T-helper 17 cell (primary cell): ENCODE data around the gene FLNA. TPM values are rescaled to one million over a fixed set of nuclear protein-coding genes. Genes with fewer than 3 reads are reported as not detected.

Source experiments
- ATAC-seq: fragments of 150-1000 bp; cut with Tn5 transposase; 2 replicates; pipeline ENCODE4 v1.10.0; 2021; ENCODE audit warnings: mild to moderate bottlenecking, moderate library complexity
- DNase-seq, 3 donors: peaks; one replicate each; pipeline versions ENCODE4 v3.0.0 to v3.0.0-alpha.2; 2020 to 2021
- H3K9me3 ChIP-seq: one replicate; pipeline ENCODE4 v1.7.0; 2013; ENCODE audit warnings: low read length, mild to moderate bottlenecking; ENCODE audit not compliant: control insufficient read depth, poor library complexity, severe bottlenecking
- H3K27ac Mint-ChIP-seq: one replicate; pipeline ENCODE4 v1.8.0; 2022; ENCODE audit warnings: mild to moderate bottlenecking, moderate library complexity, mixed read lengths
- H3K27me3 Mint-ChIP-seq: one replicate; pipeline ENCODE4 v1.8.0; 2022; ENCODE audit warnings: mixed read lengths
- H3K36me3 Mint-ChIP-seq: one replicate; pipeline ENCODE4 v1.8.0; 2022; ENCODE audit warnings: low read depth, mixed read lengths
- H3K4me1 Mint-ChIP-seq: one replicate; pipeline ENCODE4 v1.8.0; 2022; ENCODE audit warnings: mild to moderate bottlenecking, mixed read lengths
- H3K4me3 Mint-ChIP-seq: one replicate; pipeline ENCODE4 v1.8.0; 2022; ENCODE audit warnings: mild to moderate bottlenecking, moderate library complexity, mixed read lengths
- total RNA-seq, 4 donors: library from RNA in 2 of 4; stranded (reverse) in 2 of 4; gene quantifications; one replicate each; pipeline ENCODE4 v1.2.3 and lab custom pipeline; 2022 to 2026

Gene FLNA
- total RNA-seq = 1,000 to 10,000 TPM; 1,780 to 2,536 TPM
- 3,156 to 3,426 reads per million in 2 donors for total RNA-seq (lab: John Stamatoyannopoulos, UW)

GRCh38 chrX:154374313-154375155 lies at the start of gene FLNA:
Gene FLNA, minus strand, starts transcription at chrX:154374634. Its CDS starts 3,389 bp downstream, at chrX:154371245.
- H3K4me3 Mint-ChIP-seq = peak within 1 kb of the TSS; percentile 70
- ATAC-seq (no peak), DNase-seq (no peak)
- peak within 1 kb of the TSS; percentile 29 for H3K27ac Mint-ChIP-seq
- no peaks in the 10 kb centered on the region for H3K36me3 Mint-ChIP-seq
- no peaks in the 10 kb centered on the region for H3K9me3 ChIP-seq
- H3K27me3 Mint-ChIP-seq = no peaks in the 10 kb centered on the region
- peaks cover 4% of the 10 kb centered on the region for H3K4me1 Mint-ChIP-seq

GRCh38 chrX:154420402-154420756 lies 45.9 kb upstream of the FLNA start:
- Mint-ChIP-seq H3K27ac (no peak overlapping the region), H3K4me3 (no peak overlapping the region), H3K36me3 (no peaks in the 10 kb centered on the region), H3K27me3 (no peaks in the 10 kb centered on the region), H3K4me1 (peaks cover 2% of the 10 kb centered on the region)
- DNase-seq (no peak), ATAC-seq (no peak)
- no peaks in the 10 kb centered on the region for H3K9me3 ChIP-seq

- ATAC-seq = no peak
Observed at GRCh38 chrX:154419688-154420401, 45.4 kb upstream of the FLNA start.

GRCh38 chrX:154419189-154419588 lies 44.8 kb upstream of the FLNA start:
- peaks cover 2% of the 10 kb centered on the region for H3K4me1 Mint-ChIP-seq
- no peak for DNase-seq
- no peak for ATAC-seq
- no peak overlapping the region for H3K4me3 Mint-ChIP-seq
- H3K27me3 Mint-ChIP-seq = no peaks in the 10 kb centered on the region
- no peak overlapping the region for H3K27ac Mint-ChIP-seq
- no peaks in the 10 kb centered on the region for H3K9me3 ChIP-seq
- no peaks in the 10 kb centered on the region for H3K36me3 Mint-ChIP-seq

More at GRCh38 chrX:154419688-154420401, 45.4 kb upstream of the FLNA start:
- H3K4me3 Mint-ChIP-seq = no peak overlapping the region
- no peaks in the 10 kb centered on the region for H3K36me3 Mint-ChIP-seq
- H3K9me3 ChIP-seq = no peaks in the 10 kb centered on the region
- no peak for DNase-seq
- H3K4me1 Mint-ChIP-seq = peaks cover 2% of the 10 kb centered on the region
- no peaks in the 10 kb centered on the region for H3K27me3 Mint-ChIP-seq
- H3K27ac Mint-ChIP-seq = no peak overlapping the region

GRCh38 chrX:154417157-154417556 lies 42.7 kb upstream of the FLNA start:
- H3K27me3 Mint-ChIP-seq = no peaks in the 10 kb centered on the region
- DNase-seq (no peak), ATAC-seq (no peak)
- H3K9me3 ChIP-seq = no peaks in the 10 kb centered on the region
- no peak overlapping the region for H3K4me3 Mint-ChIP-seq
- no peaks in the 10 kb centered on the region for H3K36me3 Mint-ChIP-seq
- H3K27ac Mint-ChIP-seq = peak overlapping the region; percentile 68
- peaks cover 4% of the 10 kb centered on the region for H3K4me1 Mint-ChIP-seq

- no peaks in the 10 kb centered on the region for H3K9me3 ChIP-seq
- H3K27me3 Mint-ChIP-seq = no peaks in the 10 kb centered on the region
- H3K4me1 Mint-ChIP-seq = peaks cover 7% of the 10 kb centered on the region
- H3K36me3 Mint-ChIP-seq = no peaks in the 10 kb centered on the region
- DNase-seq = no peak
- peak overlapping the region; percentile 82 for H3K4me3 Mint-ChIP-seq
- H3K27ac Mint-ChIP-seq = peak overlapping the region; percentile 79
- ATAC-seq = no peak
Observed at GRCh38 chrX:154413142-154413541, 38.7 kb upstream of the FLNA start.

GRCh38 chrX:154412468-154412867 lies 38.0 kb upstream of the FLNA start:
- DNase-seq = peak in 1 of 3 donors; percentile 15

GRCh38 chrX:154411981-154412340 lies 37.5 kb upstream of the FLNA start:
- H3K27me3 Mint-ChIP-seq = no peaks in the 10 kb centered on the region
- peak overlapping the region; percentile 82 for H3K4me3 Mint-ChIP-seq
- H3K4me1 Mint-ChIP-seq = peaks cover 7% of the 10 kb centered on the region
- H3K36me3 Mint-ChIP-seq = no peaks in the 10 kb centered on the region
- ATAC-seq = peak; percentile 63
- DNase-seq = peak in 2 of 3 donors; percentile 20 to 21
- no peaks in the 10 kb centered on the region for H3K9me3 ChIP-seq
- H3K27ac Mint-ChIP-seq = peak overlapping the region; percentile 79

More at GRCh38 chrX:154412468-154412867, 38.0 kb upstream of the FLNA start:
- Mint-ChIP-seq H3K36me3 (no peaks in the 10 kb centered on the region), H3K4me3 (peak overlapping the region; percentile 82), H3K4me1 (peaks cover 7% of the 10 kb centered on the region), H3K27ac (peak overlapping the region; percentile 79), H3K27me3 (no peaks in the 10 kb centered on the region)
- H3K9me3 ChIP-seq = no peaks in the 10 kb centered on the region
- ATAC-seq = peak; percentile 66

GRCh38 chrX:154409222-154409871 lies 34.9 kb upstream of the FLNA start, which contains the start of gene DNASE1L1:
Gene DNASE1L1, minus strand, starts transcription at chrX:154409254. Its CDS starts 3,686 bp downstream, at chrX:154405568.
- ATAC-seq (no peak), DNase-seq (peak in 1 of 3 donors; percentile 10)

GRCh38 chrX:154408659-154409221 lies 34.3 kb upstream of the FLNA start:
- H3K27me3 Mint-ChIP-seq = no peaks in the 10 kb centered on the region
- H3K9me3 ChIP-seq = no peaks in the 10 kb centered on the region
- no peak overlapping the region for H3K27ac Mint-ChIP-seq
- H3K4me3 Mint-ChIP-seq = peak overlapping the region; percentile 39
- ATAC-seq = no peak
- H3K36me3 Mint-ChIP-seq = no peaks in the 10 kb centered on the region
- H3K4me1 Mint-ChIP-seq = peaks cover 7% of the 10 kb centered on the region
- no peak for DNase-seq

More at GRCh38 chrX:154409222-154409871, 34.9 kb upstream of the FLNA start, which contains the start of gene DNASE1L1:
- Mint-ChIP-seq H3K4me3 (peak within 1 kb of the TSS; percentile 60), H3K27ac (no peak within 1 kb of the TSS), H3K36me3 (no peaks in the 10 kb centered on the region), H3K27me3 (no peaks in the 10 kb centered on the region), H3K4me1 (peaks cover 7% of the 10 kb centered on the region)
- no peaks in the 10 kb centered on the region for H3K9me3 ChIP-seq

GRCh38 chrX:154404625-154405192 lies 30.3 kb upstream of the FLNA start:
- no peaks in the 10 kb centered on the region for H3K9me3 ChIP-seq
- DNase-seq (no peak), ATAC-seq (no peak)
- peaks cover 6% of the 10 kb centered on the region for H3K4me1 Mint-ChIP-seq
- H3K36me3 Mint-ChIP-seq = peaks cover under 1% of the 10 kb centered on the region
- H3K27ac Mint-ChIP-seq = no peak overlapping the region
- H3K27me3 Mint-ChIP-seq = no peaks in the 10 kb centered on the region
- no peak overlapping the region for H3K4me3 Mint-ChIP-seq

GRCh38 chrX:154403858-154404257 lies 29.4 kb upstream of the FLNA start:
- Mint-ChIP-seq H3K36me3 (peaks cover 3% of the 10 kb centered on the region), H3K27me3 (no peaks in the 10 kb centered on the region), H3K27ac (no peak overlapping the region), H3K4me1 (peaks cover 9% of the 10 kb centered on the region), H3K4me3 (no peak overlapping the region)
- no peak for ATAC-seq
- DNase-seq = no peak
- H3K9me3 ChIP-seq = no peaks in the 10 kb centered on the region
